Mononuclear cell (primary cell): ENCODE data around the gene SEC16A. TPM values are rescaled to one million over a fixed set of nuclear protein-coding genes. Genes with fewer than 3 reads are reported as not detected.

Experiments used
- H3K27me3 ChIP-seq: 2 replicates; pipeline ENCODE4 v1.6.0; 2011; ENCODE audit warnings: low read length, control low read depth; ENCODE audit not compliant: insufficient read depth
- H3K4me1 ChIP-seq: 2 replicates; pipeline ENCODE4 v1.5.1; 2011; ENCODE audit warnings: mild to moderate bottlenecking, low read length, control low read depth; ENCODE audit not compliant: insufficient read depth
- H3K4me3 ChIP-seq: 2 replicates; pipeline ENCODE4 v1.5.1; 2011; ENCODE audit warnings: mild to moderate bottlenecking, low read length, moderate library complexity
- H3K9me3 ChIP-seq: 2 replicates; pipeline ENCODE4 v1.5.1; 2011; ENCODE audit warnings: low read depth, mild to moderate bottlenecking, control low read depth, low read length
- total RNA-seq: library from RNA; depleted of rRNA; stranded (reverse); fragments of >200 nt; gene quantifications from one replicate; pipeline ENCODE4 v1.2.3, GENCODE V29; 2012

The SEC16A gene
- total RNA-seq, 1 donor: 38.0 TPM

- no peaks in the 10 kb centered on the region for H3K9me3 ChIP-seq
- no peaks in the 10 kb centered on the region for H3K27me3 ChIP-seq
- peaks cover 24% of the 10 kb centered on the region for H3K4me1 ChIP-seq
- peak overlapping the region; percentile 65 for H3K4me3 ChIP-seq
These were observed 44.0 kb downstream of the SEC16A start for GRCh38 chr9:136438548-136439480.

GRCh38 chr9:136437839-136438547 lies 44.8 kb downstream of the SEC16A start:
- Histone ChIP-seq H3K27me3 (no peaks in the 10 kb centered on the region), H3K9me3 (no peaks in the 10 kb centered on the region), H3K4me3 (peak overlapping the region; percentile 65), H3K4me1 (peaks cover 24% of the 10 kb centered on the region)

- H3K4me1 ChIP-seq: peaks cover 24% of the 10 kb centered on the region
- no peak overlapping the region for H3K4me3 ChIP-seq
- no peaks in the 10 kb centered on the region for H3K27me3 ChIP-seq
- H3K9me3 ChIP-seq: no peaks in the 10 kb centered on the region
These were observed 45.4 kb downstream of the SEC16A start for GRCh38 chr9:136437430-136437829.

GRCh38 chr9:136436055-136436634 lies 46.7 kb downstream of the SEC16A start:
- no peaks in the 10 kb centered on the region for H3K27me3 ChIP-seq
- no peaks in the 10 kb centered on the region for H3K9me3 ChIP-seq

GRCh38 chr9:136434580-136435169 lies 48.2 kb downstream of the SEC16A start:
- no peak overlapping the region for H3K4me3 ChIP-seq
- H3K9me3 ChIP-seq: no peaks in the 10 kb centered on the region
- H3K4me1 ChIP-seq: peaks cover 20% of the 10 kb centered on the region
- H3K27me3 ChIP-seq: no peaks in the 10 kb centered on the region

More at GRCh38 chr9:136436055-136436634, 46.7 kb downstream of the SEC16A start:
- H3K4me1 ChIP-seq: peaks cover 24% of the 10 kb centered on the region
- no peak overlapping the region for H3K4me3 ChIP-seq

GRCh38 chr9:136433849-136434579 lies 48.8 kb downstream of the SEC16A start:
- Histone ChIP-seq H3K9me3 (no peaks in the 10 kb centered on the region), H3K4me3 (no peak overlapping the region), H3K27me3 (no peaks in the 10 kb centered on the region), H3K4me1 (peaks cover 20% of the 10 kb centered on the region)

GRCh38 chr9:136433043-136433715 lies 49.7 kb downstream of the SEC16A start:
- Histone ChIP-seq H3K4me1 (peaks cover 13% of the 10 kb centered on the region), H3K4me3 (no peak overlapping the region), H3K9me3 (no peaks in the 10 kb centered on the region), H3K27me3 (no peaks in the 10 kb centered on the region)

GRCh38 chr9:136432591-136432990 lies 50.2 kb downstream of the SEC16A start:
- H3K4me1 ChIP-seq: peaks cover 7% of the 10 kb centered on the region
- no peaks in the 10 kb centered on the region for H3K27me3 ChIP-seq
- H3K9me3 ChIP-seq: no peaks in the 10 kb centered on the region
- H3K4me3 ChIP-seq: no peak overlapping the region

GRCh38 chr9:136431782-136432350 lies 51.0 kb downstream of the SEC16A start:
- no peaks in the 10 kb centered on the region for H3K9me3 ChIP-seq
- H3K27me3 ChIP-seq: no peaks in the 10 kb centered on the region
- no peak overlapping the region for H3K4me3 ChIP-seq
- no peaks in the 10 kb centered on the region for H3K4me1 ChIP-seq

GRCh38 chr9:136430588-136431234 lies 52.1 kb downstream of the SEC16A start:
- H3K9me3 ChIP-seq: no peaks in the 10 kb centered on the region
- no peaks in the 10 kb centered on the region for H3K4me1 ChIP-seq
- H3K4me3 ChIP-seq: no peak overlapping the region

GRCh38 chr9:136429683-136430491 lies 53.0 kb downstream of the SEC16A start:
- Histone ChIP-seq H3K9me3 (no peaks in the 10 kb centered on the region), H3K27me3 (no peaks in the 10 kb centered on the region), H3K4me1 (no peaks in the 10 kb centered on the region), H3K4me3 (no peak overlapping the region)

More at GRCh38 chr9:136430588-136431234, 52.1 kb downstream of the SEC16A start:
- no peaks in the 10 kb centered on the region for H3K27me3 ChIP-seq

GRCh38 chr9:136429075-136429628 lies 53.7 kb downstream of the SEC16A start:
- Histone ChIP-seq H3K9me3 (no peaks in the 10 kb centered on the region), H3K27me3 (no peaks in the 10 kb centered on the region), H3K4me1 (no peaks in the 10 kb centered on the region), H3K4me3 (no peak overlapping the region)
